Trophoblast cell (in vitro differentiated cells and primary cell): Measurements from ENCODE around the gene DLG3.

Experiments
- DNase-seq, 2 donors: peaks; one replicate each; pipeline ENCODE4 v3.0.0-alpha.2; 2016
- H2AFZ ChIP-seq: 2 replicates; pipeline ENCODE4 v1.6.1; 2013; ENCODE audit warnings: low read length, moderate library complexity, mild to moderate bottlenecking; ENCODE audit not compliant: insufficient read depth, poor library complexity
- H2AK5ac ChIP-seq: 2 replicates; pipeline ENCODE4 v1.6.1; 2013; ENCODE audit warnings: mild to moderate bottlenecking, low read length
- H2BK120ac ChIP-seq: 2 replicates; pipeline ENCODE4 v1.6.1; 2013; ENCODE audit warnings: low read length, mild to moderate bottlenecking, moderate library complexity; ENCODE audit not compliant: insufficient read depth, poor library complexity
- H2BK12ac ChIP-seq: 2 replicates; pipeline ENCODE4 v1.6.1; 2013; ENCODE audit warnings: mild to moderate bottlenecking, low read length, moderate library complexity
- H2BK5ac ChIP-seq: 2 replicates; pipeline ENCODE4 v1.6.1; 2013; ENCODE audit warnings: low read length, low read depth, moderate library complexity, mild to moderate bottlenecking; ENCODE audit not compliant: poor library complexity
- H3K14ac ChIP-seq: 2 replicates; pipeline ENCODE4 v1.6.1; 2013; ENCODE audit warnings: mild to moderate bottlenecking, low read length
- H3K18ac ChIP-seq: 2 replicates; pipeline ENCODE4 v1.6.1; 2013; ENCODE audit warnings: mild to moderate bottlenecking, low read length
- H3K23ac ChIP-seq: 2 replicates; pipeline ENCODE4 v1.6.1; 2013; ENCODE audit warnings: low read length
- H3K27ac ChIP-seq: 2 replicates; pipeline ENCODE4 v1.5.1; 2013; ENCODE audit warnings: low read depth, mild to moderate bottlenecking, inconsistent platforms, low read length, moderate library complexity
- H3K27me3 ChIP-seq: 2 replicates; pipeline ENCODE4 v1.6.1; 2013; ENCODE audit warnings: inconsistent platforms, mild to moderate bottlenecking, low read length, moderate library complexity; ENCODE audit not compliant: insufficient read depth
- H3K36me3 ChIP-seq, 2 experiments: 1 replicate in 1 of 2; 2 replicates in 1 of 2; pipeline ENCODE4 v1.6.1; 2013; ENCODE audit warnings: low read length in 2 of 2, mild to moderate bottlenecking in 2 of 2, moderate library complexity in 1 of 2; ENCODE audit not compliant: insufficient read depth in 2 of 2, control insufficient read depth in 1 of 2
- H3K4ac ChIP-seq: 2 replicates; pipeline ENCODE4 v1.6.1; 2013; ENCODE audit warnings: low read depth, mild to moderate bottlenecking, low read length, moderate library complexity
- H3K4me1 ChIP-seq, 2 experiments: 1 replicate in 1 of 2; 2 replicates in 1 of 2; pipeline ENCODE4 v1.6.1; 2013; ENCODE audit warnings: low read length in 2 of 2, mild to moderate bottlenecking in 2 of 2, moderate library complexity in 1 of 2; ENCODE audit not compliant: insufficient read depth in 2 of 2, control insufficient read depth in 1 of 2
- H3K4me2 ChIP-seq: 2 replicates; pipeline ENCODE4 v1.6.1; 2013; ENCODE audit warnings: inconsistent platforms, mild to moderate bottlenecking, low read length, moderate library complexity
- H3K4me3 ChIP-seq: 2 replicates; pipeline ENCODE4 v1.5.1; 2013; ENCODE audit warnings: mild to moderate bottlenecking, low read depth, low read length, inconsistent platforms
- H3K79me1 ChIP-seq: one replicate; pipeline ENCODE4 v1.6.1; 2013; ENCODE audit warnings: low read length
- H3K79me2 ChIP-seq: 2 replicates; pipeline ENCODE4 v1.6.1; 2013; ENCODE audit warnings: low read length, mild to moderate bottlenecking; ENCODE audit not compliant: control insufficient read depth, insufficient read depth, poor library complexity
- H3K9ac ChIP-seq: 2 replicates; pipeline ENCODE4 v1.6.1; 2013; ENCODE audit warnings: mild to moderate bottlenecking, low read length
- H3K9me3 ChIP-seq: 2 replicates; pipeline ENCODE4 v1.6.1; 2013; ENCODE audit warnings: low read depth, mild to moderate bottlenecking, control low read depth, inconsistent platforms, low read length; ENCODE audit not compliant: insufficient read depth
- H4K12ac ChIP-seq: 2 replicates; pipeline ENCODE4 v1.6.1; 2013; ENCODE audit warnings: low read depth, mild to moderate bottlenecking, low read length, moderate library complexity
- H4K8ac ChIP-seq: 2 replicates; pipeline ENCODE4 v1.6.1; 2013; ENCODE audit warnings: low read depth, mild to moderate bottlenecking, low read length, moderate library complexity
- H4K91ac ChIP-seq: one replicate; pipeline ENCODE4 v1.6.1; 2013; ENCODE audit warnings: low read depth, mild to moderate bottlenecking, low read length, moderate library complexity
- WGBS: extraction: QIAGEN DNeasy Blood & Tissue Kit; methylation state at CpG from one replicate; pipeline ENCODE4 v1.1.7; 2013; ENCODE audit warnings: missing lambda C conversion rate; ENCODE audit not compliant: insufficient read length, insufficient coverage; ENCODE audit errors: extremely low coverage; 5-methylcytosine and 5-hydroxymethylcytosine counted together

The DLG3 gene

DNA sequence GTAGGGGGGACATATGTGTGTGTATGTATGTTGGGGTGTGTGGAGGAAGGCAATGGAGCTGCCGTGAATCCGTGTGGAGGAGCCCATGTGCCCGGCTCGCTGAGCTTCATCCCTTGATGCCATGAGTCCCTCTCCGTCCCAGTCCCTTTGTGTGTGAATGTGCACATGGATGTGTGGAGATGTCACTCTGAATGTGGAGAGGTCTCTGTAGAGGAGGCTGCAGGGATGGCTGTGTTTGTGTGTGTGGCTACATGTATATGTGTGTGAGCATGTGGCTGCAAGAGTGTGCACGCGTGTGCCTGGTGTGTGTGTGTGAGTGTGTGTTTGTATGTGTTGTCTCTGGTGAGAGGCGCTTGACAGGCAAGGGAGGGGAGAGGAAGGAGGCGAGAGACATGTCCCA, 1.3 kb downstream of the DLG3 start:
- H3K18ac ChIP-seq, result no peak overlapping the region
- no peak overlapping the region for H3K14ac ChIP-seq
- H3K4me2 ChIP-seq, result no peak overlapping the region
- H3K79me2 ChIP-seq, result no peaks in the 10 kb centered on the region
- H2BK5ac ChIP-seq, result no peak overlapping the region
- no peak overlapping the region for H3K4me3 ChIP-seq
- WGBS, result no CpG with 5 or more reads among the region's 9 CpGs
- no peak overlapping the region for H2AFZ ChIP-seq
- H3K27me3 ChIP-seq, result peaks cover 13% of the 10 kb centered on the region
- no peak overlapping the region for H3K4ac ChIP-seq
- no peaks in the 10 kb centered on the region for H3K36me3 ChIP-seq
- no peaks in the 10 kb centered on the region for H3K9me3 ChIP-seq
- H3K79me1 ChIP-seq, result no peaks in the 10 kb centered on the region
- no peak overlapping the region for H2BK120ac ChIP-seq
- no peak overlapping the region for H3K27ac ChIP-seq
- no peak overlapping the region for H2AK5ac ChIP-seq
- no peak overlapping the region for H4K91ac ChIP-seq
- H3K23ac ChIP-seq, result no peak overlapping the region
- H4K8ac ChIP-seq, result no peak overlapping the region
- H4K12ac ChIP-seq, result no peak overlapping the region
- no peak for DNase-seq
- H3K9ac ChIP-seq, result no peak overlapping the region
- no peak overlapping the region for H2BK12ac ChIP-seq
- no peaks in the 10 kb centered on the region for H3K4me1 ChIP-seq

DNA sequence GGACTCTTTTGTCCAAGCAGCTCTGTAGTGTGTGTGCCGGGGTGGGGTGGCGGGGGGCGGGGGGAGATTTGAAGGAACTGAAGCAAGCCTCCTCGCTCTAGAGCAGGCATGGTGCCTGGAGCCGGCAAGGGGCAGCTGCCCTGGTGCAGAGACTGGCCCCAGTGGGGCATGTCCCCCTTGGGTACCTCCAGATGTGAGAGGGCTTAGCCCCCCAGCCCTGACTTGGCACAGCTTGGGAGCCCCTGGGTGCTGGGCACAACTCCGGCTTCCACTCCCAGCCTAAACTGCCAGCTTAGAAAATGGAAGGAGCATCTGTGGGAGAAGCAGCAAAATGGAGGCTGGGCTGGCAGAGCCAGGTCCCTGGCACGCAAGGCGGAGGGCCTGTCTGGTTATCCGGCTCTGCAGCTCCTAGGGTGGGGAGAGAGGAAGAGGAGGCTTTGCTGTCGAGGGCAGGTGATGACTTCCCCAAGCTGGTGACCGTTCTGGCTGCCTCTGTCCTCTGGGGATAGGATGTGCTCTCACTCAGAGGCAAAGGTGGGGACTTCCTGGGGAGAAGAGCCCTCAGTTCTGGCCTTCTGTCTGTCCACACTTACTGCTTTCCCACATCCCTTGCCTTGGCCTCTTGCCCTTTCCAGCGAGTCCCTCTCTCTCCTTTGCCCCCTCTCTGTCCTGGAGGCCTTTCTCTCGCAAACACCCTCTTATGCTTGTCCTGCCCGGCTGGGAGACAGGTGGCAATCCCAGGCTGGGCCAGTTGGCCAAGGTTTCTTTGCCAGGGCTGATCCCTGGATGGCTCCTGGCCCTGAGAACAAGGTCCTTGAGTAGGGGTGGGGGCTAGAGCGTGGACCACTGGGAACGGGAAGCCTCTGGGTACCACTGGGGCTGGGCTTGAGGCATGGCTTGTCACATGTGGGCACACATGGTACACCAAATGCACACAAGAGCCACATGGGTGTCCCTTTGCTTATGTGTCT, 2.0 kb downstream of the DLG3 start:
- Histone ChIP-seq H4K8ac (no peak overlapping the region), H2BK12ac (no peak overlapping the region), H3K27ac (no peak overlapping the region), H3K79me1 (no peaks in the 10 kb centered on the region), H2AFZ (no peak overlapping the region), H3K4me2 (no peak overlapping the region), H4K91ac (no peak overlapping the region), H4K12ac (no peak overlapping the region), H3K14ac (no peak overlapping the region), H3K4me1 (peaks cover 1 to 2% of the 10 kb centered on the region in 2 experiments), H2BK120ac (no peak overlapping the region), H3K9me3 (no peaks in the 10 kb centered on the region), H3K4me3 (no peak overlapping the region), H3K23ac (no peak overlapping the region), H3K79me2 (no peaks in the 10 kb centered on the region), H3K9ac (no peak overlapping the region), H3K36me3 (no peaks in the 10 kb centered on the region), H3K4ac (no peak overlapping the region), H3K27me3 (peaks cover 13% of the 10 kb centered on the region), H2BK5ac (no peak overlapping the region), H3K18ac (no peak overlapping the region), H2AK5ac (no peak overlapping the region)
- WGBS, result no CpG with 5 or more reads among the region's 16 CpGs
- DNase-seq, result no peak

DNA sequence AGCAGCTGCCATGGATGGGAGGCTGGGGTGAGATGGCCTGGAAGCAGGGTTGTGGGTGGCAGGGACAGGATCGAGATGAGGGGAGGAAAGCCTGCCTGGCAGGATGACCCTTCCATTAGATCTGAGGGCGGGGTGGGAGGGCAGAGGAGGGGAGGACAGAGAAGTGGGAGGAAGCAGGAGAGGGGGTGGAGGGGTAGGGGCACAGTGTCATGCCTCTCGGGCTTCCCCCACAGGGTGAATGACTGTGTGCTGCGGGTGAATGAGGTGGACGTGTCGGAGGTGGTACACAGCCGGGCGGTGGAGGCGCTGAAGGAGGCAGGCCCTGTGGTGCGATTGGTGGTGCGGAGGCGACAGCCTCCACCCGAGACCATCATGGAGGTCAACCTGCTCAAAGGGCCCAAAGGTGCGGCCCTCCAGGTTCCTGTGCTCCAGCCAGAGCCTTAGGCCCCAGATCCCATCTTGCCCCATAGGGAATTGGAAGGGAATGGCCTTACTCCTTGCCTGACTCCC, 4.9 kb downstream of the DLG3 start:
- Histone ChIP-seq H2BK12ac (no peak overlapping the region), H3K9me3 (no peaks in the 10 kb centered on the region), H3K9ac (no peak overlapping the region), H4K12ac (no peak overlapping the region), H3K4me2 (no peak overlapping the region), H2BK120ac (no peak overlapping the region), H4K91ac (no peak overlapping the region), H4K8ac (no peak overlapping the region), H3K18ac (no peak overlapping the region), H3K4ac (no peak overlapping the region), H3K79me1 (peaks cover 10% of the 10 kb centered on the region), H2AFZ (no peak overlapping the region), H3K14ac (no peak overlapping the region), H3K4me1 (peaks cover 8 to 11% of the 10 kb centered on the region in 2 experiments), H3K27me3 (peaks cover 10% of the 10 kb centered on the region), H3K79me2 (peaks cover 3% of the 10 kb centered on the region), H3K23ac (no peak overlapping the region), H3K27ac (no peak overlapping the region), H2BK5ac (no peak overlapping the region), H3K36me3 (no peaks in the 10 kb centered on the region), H2AK5ac (no peak overlapping the region), H3K4me3 (no peak overlapping the region)
- no peak for DNase-seq
- WGBS, result no CpG with 5 or more reads among the region's 14 CpGs

DNA sequence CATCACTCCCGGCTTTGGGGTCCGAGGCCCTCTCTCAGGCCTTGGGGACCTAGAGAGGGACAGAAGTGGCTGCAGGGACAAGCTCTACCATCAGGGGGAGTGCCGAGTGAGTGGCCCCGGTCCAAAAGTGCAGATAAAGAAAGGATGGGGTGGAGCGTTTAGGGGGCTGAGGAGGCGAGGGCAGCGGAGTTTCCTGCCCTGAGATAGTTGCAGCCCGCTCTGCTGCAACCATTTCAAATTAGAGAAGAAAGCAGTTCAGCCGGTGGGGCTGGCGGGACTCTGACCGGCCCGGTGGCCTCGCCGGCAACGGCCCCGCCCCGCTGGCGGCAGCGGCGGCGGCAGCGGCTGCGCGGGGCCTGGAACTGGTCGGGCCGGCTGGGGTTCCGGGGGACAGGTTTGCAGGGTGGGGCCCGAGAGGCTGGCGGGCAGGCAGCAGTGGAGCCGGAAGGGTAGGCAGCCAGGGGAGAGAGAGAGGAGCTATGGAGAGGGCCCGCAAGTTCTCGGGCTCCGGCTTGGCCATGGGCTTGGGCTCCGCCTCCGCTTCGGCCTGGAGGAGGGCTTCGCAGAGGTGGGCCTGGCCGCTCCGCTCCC, 7.6 kb downstream of the DLG3 start:
- peak overlapping the region; percentile 78 for H4K12ac ChIP-seq
- H3K23ac ChIP-seq, result no peak overlapping the region
- peak in 1 of 2 donors; percentile 38 for DNase-seq
- peaks cover 9% of the 10 kb centered on the region for H3K79me2 ChIP-seq
- H4K8ac ChIP-seq, result peak overlapping the region; percentile 89
- peaks cover 17% of the 10 kb centered on the region for H3K79me1 ChIP-seq
- peak overlapping the region; percentile 85 for H3K4ac ChIP-seq
- H4K91ac ChIP-seq, result peak overlapping the region; percentile 95
- no peaks in the 10 kb centered on the region for H3K27me3 ChIP-seq
- peak overlapping the region; percentile 86 for H3K18ac ChIP-seq
- H3K14ac ChIP-seq, result peak overlapping the region; percentile 75
- H3K36me3 ChIP-seq, result no peaks in the 10 kb centered on the region
- H2BK5ac ChIP-seq, result peak overlapping the region; percentile 69
- no CpG with 5 or more reads among the region's 39 CpGs for WGBS
- peak overlapping the region; percentile 69 for H3K4me3 ChIP-seq
- H3K27ac ChIP-seq, result peak overlapping the region; percentile 53
- H2BK12ac ChIP-seq, result no peak overlapping the region
- H3K9me3 ChIP-seq, result no peaks in the 10 kb centered on the region
- H3K9ac ChIP-seq, result peak overlapping the region; percentile 74
- peak overlapping the region; percentile 78 for H3K4me2 ChIP-seq
- H2AFZ ChIP-seq, result peak overlapping the region; percentile 96
- H3K4me1 ChIP-seq, result peaks cover 10 to 11% of the 10 kb centered on the region in 2 experiments
- peak overlapping the region; percentile 89 for H2BK120ac ChIP-seq
- peak overlapping the region; percentile 35 for H2AK5ac ChIP-seq
